Testis (tissue), 3 donors: ENCODE results near the gene KARS1. TPM values are rescaled to one million over a fixed set of nuclear protein-coding genes. Genes with fewer than 3 reads are reported as not detected.

ENCODE experiments used
- DNase-seq: peaks from one replicate; pipeline ENCODE4 v3.0.0-alpha.2; 2019
- H3K27ac ChIP-seq, 2 donors: fragments of 200-600 bp; sonication (generic); one replicate each; pipeline ENCODE4 v1.5.1; 2019
- H3K27me3 ChIP-seq: fragments of 200-600 bp; sonication (generic); one replicate; pipeline ENCODE4 v1.5.1; 2019
- H3K36me3 ChIP-seq: fragments of 200-600 bp; sonication (generic); one replicate; pipeline ENCODE4 v1.5.1; 2017; ENCODE audit warnings: low read depth; ENCODE audit errors: missing control alignments
- H3K4me1 ChIP-seq: fragments of 200-600 bp; sonication (generic); one replicate; pipeline ENCODE4 v1.5.1; 2019
- H3K4me3 ChIP-seq, 2 donors: fragments of 200-600 bp; sonication (generic); one replicate each; pipeline ENCODE4 v1.5.1; 2017 to 2019
- H3K9me3 ChIP-seq: fragments of 200-600 bp; sonication (generic); one replicate; pipeline ENCODE4 v1.5.1; 2017
- CTCF ChIP-seq, 3 experiments: fragments of 450-650 bp in 2 of 3; fragments of 200-600 bp in 1 of 3; sonication (generic) in 1 of 3; IDR thresholded peaks; one replicate each; pipeline ENCODE4 v1.5.1; 2016 to 2019; ENCODE audit warnings: antibody characterized with exemption in 3 of 3, mild to moderate bottlenecking in 2 of 3, moderate library complexity in 1 of 3
- POLR2A ChIP-seq: fragments of 450-650 bp; IDR thresholded peaks from one replicate; pipeline ENCODE4 v1.6.1; 2017; ENCODE audit warnings: antibody characterized with exemption, mild to moderate bottlenecking, moderate library complexity
- WGBS, 2 donors: methylation state at CpG; one replicate each; pipeline ENCODE4 v1.1.5; 2018; 5-methylcytosine and 5-hydroxymethylcytosine counted together
- intact Hi-C: fragments of 100-400 bp; cut with DNase I; formaldehyde crosslinking; loops from one replicate; pipeline ENCODE4 v1.15.1; 2023; ENCODE audit warnings: low total_unique reads
- polyA plus RNA-seq: library from polyadenylated mRNA; stranded (reverse); fragments of 350-450 nt; fragmentation: Illumina TruSeq; extraction: RNeasy Lipid Tissue Mini Kit (QIAGEN cat#74804); gene quantifications from one replicate; pipeline ENCODE4 v1.2.3, GENCODE V29; 2014; ENCODE audit warnings: low read depth, low replicate concordance; ENCODE audit not compliant: insufficient read depth
- total RNA-seq, 2 donors: library from RNA; depleted of rRNA; stranded (reverse); fragments of >200 nt; gene quantifications; one replicate each; pipeline ENCODE4 v1.2.3, GENCODE V29; 2016

The KARS1 gene
- total and polyA plus RNA-seq, 3 donors from 2014 or later: 137 to 254 (median 139) TPM

GRCh38 chr16:75629132-75629531, 18.3 kb downstream of the KARS1 start:
- no peak overlapping the region for H3K27ac ChIP-seq
- no peak overlapping the region for H3K4me3 ChIP-seq
- intact Hi-C loops: no loop called here
- no peak for DNase-seq
- H3K27me3 ChIP-seq: no peaks in the 10 kb centered on the region
- 91 to 93% methylated on average over 10 of the region's 10 CpGs for WGBS, 2 donors
- TF ChIP-seq POLR2A: no peak
- no peak for TF ChIP-seq CTCF (IDR thresholded peaks at IDR 0.05)
- H3K36me3 ChIP-seq: no peaks in the 10 kb centered on the region
- no peaks in the 10 kb centered on the region for H3K9me3 ChIP-seq
- H3K4me1 ChIP-seq: no peaks in the 10 kb centered on the region

- no peak for DNase-seq
- WGBS, 2 donors: 90 to 94% methylated on average over 4 of the region's 4 CpGs
- TF ChIP-seq CTCF (IDR thresholded peaks at IDR 0.05) (no peak), POLR2A (no peak)
- Histone ChIP-seq H3K4me3 (no peak overlapping the region), H3K4me1 (no peaks in the 10 kb centered on the region), H3K9me3 (no peaks in the 10 kb centered on the region), H3K27me3 (no peaks in the 10 kb centered on the region), H3K36me3 (no peaks in the 10 kb centered on the region), H3K27ac (no peak overlapping the region)
- intact Hi-C loops: no loop called here
Observed at GRCh38 chr16:75628351-75628750, 19.1 kb downstream of the KARS1 start.

- no peak overlapping the region for H3K4me3 ChIP-seq
- no peaks in the 10 kb centered on the region for H3K9me3 ChIP-seq
- H3K27me3 ChIP-seq: no peaks in the 10 kb centered on the region
- WGBS, 2 donors: 46 to 57% methylated on average over 3 of the region's 3 CpGs
- no peak for DNase-seq
- H3K4me1 ChIP-seq: no peaks in the 10 kb centered on the region
- TF ChIP-seq CTCF (IDR thresholded peaks at IDR 0.05): no peak
- no peak for TF ChIP-seq POLR2A
- no peak overlapping the region for H3K27ac ChIP-seq
- intact Hi-C loops: no loop called here
- no peaks in the 10 kb centered on the region for H3K36me3 ChIP-seq
Observed at GRCh38 chr16:75627851-75628250, 19.6 kb downstream of the KARS1 start.

GRCh38 chr16:75626806-75627205, 20.7 kb downstream of the KARS1 start:
- Histone ChIP-seq H3K27ac (no peak overlapping the region), H3K36me3 (no peaks in the 10 kb centered on the region), H3K4me1 (peaks cover 8% of the 10 kb centered on the region), H3K9me3 (no peaks in the 10 kb centered on the region), H3K27me3 (no peaks in the 10 kb centered on the region), H3K4me3 (no peak overlapping the region)
- DNase-seq: no peak
- TF ChIP-seq CTCF (IDR thresholded peaks at IDR 0.05): no peak
- 75 to 76% methylated on average over 3 to 4 of the region's 4 CpGs for WGBS, 2 donors
- intact Hi-C loops: no loop called here

- intact Hi-C loops: no loop called here
- peaks cover 11% of the 10 kb centered on the region for H3K4me1 ChIP-seq
- no peaks in the 10 kb centered on the region for H3K36me3 ChIP-seq
- H3K27me3 ChIP-seq: no peaks in the 10 kb centered on the region
- no peak overlapping the region for H3K4me3 ChIP-seq
- TF ChIP-seq CTCF (IDR thresholded peaks at IDR 0.05): no peak
- no peak for TF ChIP-seq POLR2A
- 80 to 82% methylated on average over 4 of the region's 4 CpGs for WGBS, 2 donors
- H3K27ac ChIP-seq: no peak overlapping the region
- no peaks in the 10 kb centered on the region for H3K9me3 ChIP-seq
- no peak for DNase-seq
Observed at GRCh38 chr16:75624921-75625334, 22.5 kb downstream of the KARS1 start.
